ENCODE data around the gene CBX3.

GRCh38 chr7:26198133-26198780, 3.3 kb upstream of the CBX3 start:
- TF ChIP-seq EZH2 (IDR thresholded peaks at IDR 0.05; ENCODE audit: low read depth): no peak
- TF ChIP-seq, protein P1, sequence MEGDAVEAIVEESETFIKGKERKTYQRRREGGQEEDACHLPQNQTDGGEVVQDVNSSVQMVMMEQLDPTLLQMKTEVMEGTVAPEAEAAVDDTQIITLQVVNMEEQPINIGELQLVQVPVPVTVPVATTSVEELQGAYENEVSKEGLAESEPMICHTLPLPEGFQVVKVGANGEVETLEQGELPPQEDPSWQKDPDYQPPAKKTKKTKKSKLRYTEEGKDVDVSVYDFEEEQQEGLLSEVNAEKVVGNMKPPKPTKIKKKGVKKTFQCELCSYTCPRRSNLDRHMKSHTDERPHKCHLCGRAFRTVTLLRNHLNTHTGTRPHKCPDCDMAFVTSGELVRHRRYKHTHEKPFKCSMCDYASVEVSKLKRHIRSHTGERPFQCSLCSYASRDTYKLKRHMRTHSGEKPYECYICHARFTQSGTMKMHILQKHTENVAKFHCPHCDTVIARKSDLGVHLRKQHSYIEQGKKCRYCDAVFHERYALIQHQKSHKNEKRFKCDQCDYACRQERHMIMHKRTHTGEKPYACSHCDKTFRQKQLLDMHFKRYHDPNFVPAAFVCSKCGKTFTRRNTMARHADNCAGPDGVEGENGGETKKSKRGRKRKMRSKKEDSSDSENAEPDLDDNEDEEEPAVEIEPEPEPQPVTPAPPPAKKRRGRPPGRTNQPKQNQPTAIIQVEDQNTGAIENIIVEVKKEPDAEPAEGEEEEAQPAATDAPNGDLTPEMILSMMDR (conservative IDR thresholded peaks at IDR 0.05): peak; percentile 98

All from PC-9 (cell line).